NT2/D1 (cell line): ENCODE results near the gene FRMD4B.

Source experiments
- SUZ12 ChIP-seq: IDR thresholded peaks from 2 replicates; pipeline ENCODE4 v1.6.1; 2011; ENCODE audit not compliant: insufficient read length, insufficient read depth; ENCODE audit errors: extremely low read depth
- YY1 ChIP-seq: IDR thresholded peaks from 2 replicates; pipeline ENCODE4 v1.6.1; 2011; ENCODE audit not compliant: insufficient read length, insufficient read depth
- ZNF274 ChIP-seq: IDR thresholded peaks from 2 replicates; pipeline ENCODE4 v1.6.1; 2011; ENCODE audit warnings: mild to moderate bottlenecking, low read depth, low read length

DNA sequence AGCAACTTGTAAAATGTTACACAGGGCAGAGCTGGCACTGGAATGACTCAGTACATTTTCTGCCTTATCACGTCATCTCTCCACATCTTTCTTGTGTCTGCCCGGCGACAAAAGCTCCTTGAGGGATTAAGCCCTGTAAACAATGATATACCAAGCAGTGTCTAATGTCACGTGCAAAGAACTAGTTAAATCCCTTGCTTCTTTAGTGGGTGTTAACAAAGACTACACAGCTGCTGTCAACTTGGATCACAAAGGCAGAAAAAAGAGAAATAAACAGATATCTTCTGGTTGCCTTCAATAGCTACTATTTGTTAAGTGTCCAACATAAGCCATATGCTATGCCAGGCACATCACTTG lies 48.1 kb upstream of the FRMD4B start:
- TF ChIP-seq ZNF274 (no peak), YY1 (no peak), SUZ12 (no peak)
